Measurements from ENCODE around the gene KIF3B. TPM values are rescaled to one million over a fixed set of nuclear protein-coding genes. Genes with fewer than 3 reads are reported as not detected.
"Not testable (repeated sequence)": the region's sequence is repeated elsewhere in the genome, so short reads cannot be mapped to it uniquely, and the experiment has no call there.

KIF3B gene
- total RNA-seq, 1 experiment from 2014 or later, result 19.6 TPM

DNA sequence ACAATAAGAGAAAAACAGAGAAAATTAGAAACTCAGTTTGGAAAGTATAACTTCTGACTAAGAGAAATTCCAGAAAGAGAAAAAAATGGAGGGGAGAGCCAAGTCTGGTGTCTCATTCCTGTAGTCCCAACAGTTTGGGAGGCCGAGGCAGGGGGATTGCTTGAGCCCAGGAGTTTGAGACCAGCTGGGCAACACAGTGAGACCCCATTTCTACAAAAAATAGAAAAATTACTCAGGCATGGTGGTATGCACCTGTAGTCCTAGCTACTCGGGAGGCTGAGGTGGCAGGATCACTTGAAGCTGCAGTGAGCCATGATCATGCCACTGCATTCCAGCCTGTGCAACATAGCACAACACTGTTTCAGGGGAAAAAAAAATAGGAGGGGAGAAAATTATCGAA, 3.1 kb upstream of the KIF3B start:
- Histone ChIP-seq H3K36me3 (no peaks in the 10 kb centered on the region), H3K4me1 (peaks cover 3% of the 10 kb centered on the region; the same call in 1 of the 2 replicates), H3K27me3 (0 out of 2 replicates have a peak, but pooled peaks cover 5% of the 10 kb centered on the region), H3K9me3 (replicated peaks) (peaks cover 4% of the 10 kb centered on the region; the same call in 1 of the 2 replicates), H3K4me3 (no peak overlapping the region), H3K27ac (no peak overlapping the region)
- DNase-seq, result no peak

DNA sequence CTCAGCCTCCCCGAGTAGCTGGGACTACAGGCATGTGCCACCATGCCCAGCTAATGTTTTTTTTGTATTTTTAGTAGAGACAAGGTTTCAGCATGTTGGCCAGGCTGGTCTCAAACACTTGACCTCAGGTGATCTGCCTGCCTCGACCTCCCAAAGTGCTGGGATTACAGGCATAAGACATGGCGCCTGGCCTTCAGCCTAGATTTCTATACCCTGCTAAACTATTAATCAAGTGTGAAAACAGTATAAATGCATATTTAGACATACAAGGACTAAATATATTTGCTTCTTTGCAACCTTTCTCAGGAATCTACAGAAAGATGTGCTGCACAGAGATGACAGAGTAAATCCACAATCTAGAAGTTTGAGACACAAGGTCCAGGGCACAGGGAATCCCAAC, 2.3 kb upstream of the KIF3B start:
- H3K27ac ChIP-seq; H3K9me3 ChIP-seq (replicated peaks); DNase-seq; H3K4me1 ChIP-seq; H3K27me3 ChIP-seq; H3K36me3 ChIP-seq; H3K4me3 ChIP-seq: not testable (repeated sequence)

DNA sequence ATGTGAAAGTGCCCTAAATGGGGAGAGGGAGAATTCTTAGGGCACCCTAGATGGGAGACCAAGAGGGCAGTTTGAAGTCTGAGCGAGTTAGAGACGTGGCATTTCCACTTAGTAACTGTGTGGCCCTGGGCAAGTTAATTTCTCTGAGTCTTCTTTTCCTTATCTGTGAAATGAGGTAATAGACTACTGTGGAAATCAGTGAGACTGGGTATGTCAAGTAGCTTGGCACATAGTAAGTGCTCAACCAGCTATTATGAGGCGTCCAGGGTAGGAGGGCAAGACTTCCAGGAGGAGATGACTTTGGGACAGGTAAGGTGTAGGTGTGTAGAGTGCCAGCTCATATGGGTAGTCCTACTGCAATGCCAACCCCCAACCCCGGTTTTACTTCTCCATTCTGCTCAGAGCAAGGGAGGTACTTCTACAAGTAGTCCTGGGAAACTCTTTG, 770 bp downstream of the KIF3B start:
- Histone ChIP-seq H3K9me3 (replicated peaks) (peaks cover 4% of the 10 kb centered on the region; the same call in 1 of the 2 replicates), H3K4me3 (peak overlapping the region; percentile 69), H3K4me1 (peaks cover 3% of the 10 kb centered on the region; the same call in 1 of the 2 replicates), H3K27me3 (0 out of 2 replicates have a peak, but pooled peaks cover 5% of the 10 kb centered on the region), H3K27ac (no peak overlapping the region), H3K36me3 (no peaks in the 10 kb centered on the region)
- no peak for DNase-seq

DNA sequence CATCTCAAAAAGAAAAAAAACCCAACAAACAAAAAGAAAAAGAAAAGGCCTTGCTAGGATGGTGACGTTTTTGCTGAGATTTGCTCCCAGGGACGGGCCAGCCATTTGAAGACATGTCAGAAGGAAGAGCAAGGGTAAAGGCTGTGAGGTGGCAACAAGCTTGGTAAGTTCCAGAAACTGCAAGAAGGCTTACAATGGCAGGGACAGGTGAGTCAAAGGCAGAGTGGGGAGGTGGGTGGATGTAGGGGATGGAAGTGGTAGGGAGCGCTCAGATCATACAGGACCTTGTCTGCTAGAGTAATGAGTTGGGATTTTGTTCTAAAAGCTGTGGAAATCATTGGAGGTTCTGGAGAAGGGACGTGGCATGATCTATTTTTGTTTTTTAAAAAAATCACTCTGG, 4.3 kb downstream of the KIF3B start:
- peaks cover 3% of the 10 kb centered on the region; the same call in 1 of the 2 replicates for H3K4me1 ChIP-seq
- DNase-seq, result no peak
- no peak overlapping the region for H3K4me3 ChIP-seq
- H3K27me3 ChIP-seq, result no peaks in the 10 kb centered on the region
- no peak overlapping the region for H3K27ac ChIP-seq
- 0 out of 2 replicates have a peak, but pooled peaks cover 2% of the 10 kb centered on the region for H3K36me3 ChIP-seq
- no peaks in the 10 kb centered on the region for H3K9me3 ChIP-seq (replicated peaks)

DNA sequence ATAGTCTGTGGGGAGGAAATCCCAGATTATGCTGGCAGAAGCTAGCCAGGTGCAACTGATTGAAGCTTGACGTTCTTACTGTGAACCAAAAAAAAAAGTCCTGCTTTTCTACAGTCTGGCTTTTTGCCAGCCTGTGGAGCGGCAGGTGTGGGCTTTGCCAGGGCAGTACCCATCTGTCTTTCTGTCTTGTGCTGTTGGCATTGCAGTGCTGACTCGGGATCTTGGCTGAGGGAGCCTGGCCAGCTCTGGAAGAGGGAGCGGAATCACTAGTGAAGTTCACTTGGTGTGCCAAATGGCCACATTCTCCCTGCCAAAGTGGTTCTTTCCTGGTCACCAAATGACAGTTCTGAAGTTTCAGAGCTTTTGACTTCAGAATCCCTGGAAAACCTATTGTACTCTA, 5.0 kb downstream of the KIF3B start:
- DNase-seq, result no peak

DNA sequence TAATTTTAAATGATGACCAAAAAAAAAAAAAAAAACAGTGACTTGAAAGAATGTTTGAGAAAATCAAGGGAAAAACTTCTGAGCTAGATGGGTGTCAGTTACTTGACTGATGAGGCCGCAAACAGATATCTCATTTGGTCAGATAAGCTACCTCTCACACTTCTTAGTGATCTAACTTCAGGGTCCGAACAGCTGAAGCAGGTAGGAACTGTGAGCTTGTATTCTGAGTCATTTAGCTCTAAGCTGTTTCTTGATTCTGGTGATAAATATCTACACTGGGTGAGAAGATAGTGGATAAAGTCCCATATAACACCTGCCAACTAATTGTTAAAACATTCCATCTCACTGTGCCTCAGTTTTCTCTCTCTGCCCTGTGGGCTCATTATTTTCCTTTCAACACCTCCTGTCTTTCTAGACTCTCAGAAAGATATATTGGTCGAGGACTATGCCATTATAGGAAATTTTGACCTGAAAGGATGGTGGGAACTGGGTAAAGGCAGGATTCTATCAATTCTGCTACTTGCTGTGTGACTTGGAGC, 7.7 kb downstream of the KIF3B start:
- H3K4me1 ChIP-seq, result no peaks in the 10 kb centered on the region
- 0 out of 2 replicates have a peak, but pooled peaks cover 2% of the 10 kb centered on the region for H3K36me3 ChIP-seq
- H3K27ac ChIP-seq, result no peak overlapping the region

More for the DNA sequence above, 5.0 kb downstream of the KIF3B start:
- H3K4me3 ChIP-seq, result no peak overlapping the region
- no peak overlapping the region for H3K27ac ChIP-seq
- H3K36me3 ChIP-seq, result 0 out of 2 replicates have a peak, but pooled peaks cover 2% of the 10 kb centered on the region
- no peaks in the 10 kb centered on the region for H3K27me3 ChIP-seq
- no peaks in the 10 kb centered on the region; the same call in 1 of the 2 replicates for H3K4me1 ChIP-seq
- H3K9me3 ChIP-seq (replicated peaks), result no peaks in the 10 kb centered on the region

DNA sequence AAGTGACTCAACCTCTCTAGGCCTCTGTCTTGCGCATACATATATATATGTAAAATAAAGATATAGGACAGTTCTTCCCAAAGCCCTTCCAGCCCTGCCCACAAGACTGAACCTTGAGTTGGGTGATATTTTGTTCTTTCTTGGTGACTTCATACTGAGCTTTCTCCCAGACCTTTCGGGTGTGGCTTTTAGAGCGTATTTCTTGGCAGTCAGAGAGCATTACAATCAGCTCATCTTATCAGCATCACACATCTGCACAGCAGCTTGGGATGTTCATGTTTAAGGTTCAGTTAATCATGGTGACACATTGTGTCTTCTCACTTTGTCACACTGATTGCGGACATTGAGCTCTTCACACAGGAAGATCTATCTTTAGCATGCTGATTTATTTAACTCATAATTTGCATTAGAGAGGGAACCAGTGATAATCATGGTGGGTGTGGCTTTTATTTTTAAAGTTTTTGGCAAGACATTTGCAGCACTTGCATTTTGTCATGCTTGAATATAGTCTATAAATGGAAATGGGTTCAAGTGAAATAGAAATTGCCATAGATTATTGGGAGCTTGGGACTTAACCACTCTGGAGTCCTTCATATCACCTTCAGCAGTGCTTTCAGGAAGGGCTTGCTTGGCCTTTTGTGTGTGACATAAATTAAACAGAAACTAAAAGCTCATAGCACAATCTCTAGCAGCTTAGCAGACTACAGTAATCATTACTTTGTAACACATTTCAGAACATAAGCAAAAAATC, 8.3 kb downstream of the KIF3B start:
- no peaks in the 10 kb centered on the region for H3K27me3 ChIP-seq

More for the DNA sequence above, 7.7 kb downstream of the KIF3B start:
- H3K27me3 ChIP-seq, result no peaks in the 10 kb centered on the region
- H3K9me3 ChIP-seq (replicated peaks), result no peaks in the 10 kb centered on the region
- DNase-seq, result no peak
- no peak overlapping the region for H3K4me3 ChIP-seq

DNA sequence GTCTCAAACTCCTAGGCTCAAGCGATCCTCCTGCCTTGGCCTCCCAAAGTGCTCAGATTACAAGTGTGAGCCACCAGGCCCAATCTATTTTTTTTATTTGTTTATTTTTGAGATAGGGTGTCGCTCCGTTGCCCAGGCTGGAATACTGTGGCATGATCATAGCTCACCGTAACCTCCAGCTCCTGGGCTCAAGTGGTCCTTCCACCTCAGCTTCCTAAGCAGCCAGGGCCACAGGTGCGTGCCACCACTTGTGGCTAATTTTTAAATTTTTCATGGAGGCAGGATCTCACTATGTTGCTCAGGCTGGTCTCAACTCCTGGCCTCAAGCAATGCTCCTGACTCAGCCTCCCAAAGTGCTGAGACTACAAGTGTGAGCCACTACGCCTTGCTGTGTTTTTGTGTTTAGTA, 9.8 kb downstream of the KIF3B start:
- Histone ChIP-seq H3K27me3 (no peaks in the 10 kb centered on the region), H3K9me3 (replicated peaks) (0 out of 2 replicates have a peak, but pooled peaks cover 5% of the 10 kb centered on the region), H3K36me3 (0 out of 2 replicates have a peak, but pooled peaks cover 2% of the 10 kb centered on the region), H3K4me1 (no peaks in the 10 kb centered on the region), H3K27ac (no peak overlapping the region), H3K4me3 (no peak overlapping the region)
- no peak for DNase-seq

More for the DNA sequence above, 8.3 kb downstream of the KIF3B start:
- no peak for DNase-seq
- Histone ChIP-seq H3K4me3 (no peak overlapping the region), H3K4me1 (no peaks in the 10 kb centered on the region), H3K9me3 (replicated peaks) (0 out of 2 replicates have a peak, but pooled peaks cover under 1% of the 10 kb centered on the region), H3K36me3 (0 out of 2 replicates have a peak, but pooled peaks cover 2% of the 10 kb centered on the region), H3K27ac (no peak overlapping the region)

DNA sequence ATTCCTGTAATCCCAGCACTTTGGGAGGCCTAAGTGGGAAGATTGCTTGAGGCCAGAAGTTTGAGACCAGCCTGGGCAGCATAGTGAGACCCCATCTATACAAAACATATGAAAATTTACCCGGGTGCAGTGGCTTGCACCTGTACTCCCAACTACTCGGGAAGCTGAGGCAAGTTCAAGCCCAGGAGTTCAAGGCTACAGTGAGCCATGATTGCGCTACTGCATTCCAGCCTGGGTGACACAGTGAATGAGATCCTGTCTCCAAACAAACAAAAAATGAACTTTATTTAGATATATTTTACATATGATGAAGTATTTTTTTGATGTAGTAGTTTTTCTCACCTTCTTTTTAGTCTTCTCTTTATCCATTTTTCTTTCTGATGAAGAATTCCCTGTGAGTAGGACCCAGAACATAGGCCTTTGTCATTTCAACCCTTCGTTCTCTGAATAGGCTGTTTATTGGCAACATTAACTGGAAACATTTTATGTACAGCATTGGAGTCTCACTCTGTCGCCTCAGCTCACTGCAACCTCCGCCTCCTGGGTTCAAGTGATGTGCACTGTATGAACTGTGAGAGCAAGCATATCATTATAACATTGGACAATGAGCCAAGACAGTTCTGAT, 10.9 kb downstream of the KIF3B start:
- no peak for DNase-seq
- H3K36me3 ChIP-seq, result 0 out of 2 replicates have a peak, but pooled peaks cover 2% of the 10 kb centered on the region
- H3K27ac ChIP-seq, result no peak overlapping the region
- H3K27me3 ChIP-seq, result no peaks in the 10 kb centered on the region
- no peak overlapping the region for H3K4me3 ChIP-seq
- H3K4me1 ChIP-seq, result no peaks in the 10 kb centered on the region
- 0 out of 2 replicates have a peak, but pooled peaks cover 5% of the 10 kb centered on the region for H3K9me3 ChIP-seq (replicated peaks)

DNA sequence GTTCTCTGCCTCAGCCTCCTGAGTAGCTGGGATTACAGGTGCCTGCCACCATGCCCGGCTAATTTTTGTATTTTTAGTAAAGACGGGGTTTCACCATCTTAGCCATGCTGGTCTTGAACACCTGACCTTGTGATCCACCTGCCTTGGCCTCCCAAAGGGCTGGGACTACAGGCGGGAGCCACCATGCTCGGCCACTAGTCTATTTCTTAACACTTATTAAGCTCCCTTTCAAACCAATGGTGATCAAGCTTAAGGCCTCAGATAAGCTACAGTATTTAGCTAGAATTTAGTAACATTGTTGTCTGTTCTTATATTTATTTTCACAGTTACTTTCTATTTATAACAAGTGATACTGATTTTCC, 11.8 kb downstream of the KIF3B start:
- H3K4me1 ChIP-seq; DNase-seq; H3K9me3 ChIP-seq (replicated peaks); H3K27ac ChIP-seq; H3K36me3 ChIP-seq; H3K4me3 ChIP-seq; H3K27me3 ChIP-seq: not testable (repeated sequence)

DNA sequence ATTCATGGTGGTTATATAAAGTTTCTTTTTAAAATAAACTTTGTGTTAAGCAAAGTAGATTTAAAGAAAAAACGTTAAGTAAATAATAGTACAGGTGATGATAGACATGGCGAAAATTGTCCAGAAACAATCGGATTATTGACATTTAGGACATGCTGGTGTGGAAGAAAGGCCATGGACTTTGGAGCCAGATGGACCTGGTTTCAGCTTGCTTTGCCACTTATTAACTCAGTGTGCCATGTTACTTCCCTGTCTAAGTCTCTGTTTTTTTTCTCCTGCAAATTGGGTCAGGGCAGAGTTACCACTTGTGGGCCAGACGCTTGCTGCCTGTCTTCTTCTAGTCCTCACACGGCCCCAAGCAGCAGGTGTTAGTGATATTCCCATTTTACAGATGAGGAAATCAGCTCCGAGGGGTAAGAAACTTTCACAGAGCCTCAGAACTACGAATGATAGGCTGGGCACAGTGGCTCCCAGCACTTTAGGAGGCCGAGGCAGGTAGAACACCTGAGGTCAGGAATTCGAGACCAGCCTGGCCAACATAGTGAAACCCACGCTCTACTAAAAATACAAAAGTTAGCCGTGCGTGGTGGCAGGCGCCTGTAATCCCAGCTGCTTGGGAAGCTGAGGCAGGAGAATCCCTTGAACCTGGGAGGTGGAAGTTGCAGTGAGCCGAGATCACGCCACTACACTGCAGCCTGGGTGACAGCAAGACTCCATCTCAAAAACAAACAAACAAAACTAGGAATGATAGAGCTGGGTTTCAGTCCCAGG, 12.4 kb downstream of the KIF3B start:
- Histone ChIP-seq H3K27me3 (no peaks in the 10 kb centered on the region), H3K36me3 (0 out of 2 replicates have a peak, but pooled peaks cover under 1% of the 10 kb centered on the region), H3K9me3 (replicated peaks) (0 out of 2 replicates have a peak, but pooled peaks cover 5% of the 10 kb centered on the region), H3K4me3 (no peak overlapping the region), H3K27ac (no peak overlapping the region), H3K4me1 (no peaks in the 10 kb centered on the region)
- no peak for DNase-seq

DNA sequence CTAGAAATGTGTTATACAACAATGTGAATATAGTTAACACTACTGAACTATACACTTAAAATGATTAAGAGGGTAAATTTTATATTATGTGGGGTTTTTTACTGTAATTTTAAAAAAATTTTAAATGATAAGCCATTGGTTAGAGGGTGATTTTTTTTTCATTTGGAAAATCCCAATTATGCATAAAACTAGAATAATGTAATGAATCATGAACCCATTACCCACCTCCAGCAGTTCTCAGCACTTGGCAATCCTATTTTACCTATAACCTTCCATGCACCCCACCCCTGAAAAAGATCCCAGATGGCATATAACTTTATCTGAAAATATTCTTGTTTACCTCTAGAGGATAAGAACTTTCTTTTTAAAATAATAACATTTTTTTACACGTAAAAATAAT, 13.7 kb downstream of the KIF3B start:
- no peak overlapping the region for H3K4me3 ChIP-seq
- H3K27me3 ChIP-seq, result no peaks in the 10 kb centered on the region
- 0 out of 2 replicates have a peak, but pooled peaks cover 5% of the 10 kb centered on the region for H3K9me3 ChIP-seq (replicated peaks)
- H3K27ac ChIP-seq, result no peak overlapping the region
- H3K36me3 ChIP-seq, result no peaks in the 10 kb centered on the region
- H3K4me1 ChIP-seq, result no peaks in the 10 kb centered on the region
- no peak for DNase-seq

DNA sequence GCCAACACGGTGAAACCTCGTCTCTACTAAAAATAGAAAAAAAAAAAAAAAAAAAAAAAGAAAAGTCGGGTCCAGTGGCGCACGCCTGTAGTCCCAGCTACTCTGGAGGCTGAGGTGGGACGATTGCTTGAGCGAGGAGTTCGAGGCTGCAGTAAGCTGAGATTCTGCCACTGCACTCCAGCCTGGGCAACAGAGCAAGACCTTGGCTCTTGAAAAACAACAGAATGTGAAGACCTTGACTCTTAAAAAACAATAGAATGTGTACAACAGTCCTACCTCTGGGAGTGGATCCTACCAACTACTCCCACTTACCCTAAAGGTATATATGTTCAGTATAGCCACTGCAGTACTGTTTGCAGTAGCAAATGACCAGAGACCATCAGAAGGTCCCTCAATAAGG, 15.1 kb downstream of the KIF3B start:
- Histone ChIP-seq H3K9me3 (replicated peaks) (0 out of 2 replicates have a peak, but pooled peaks cover 5% of the 10 kb centered on the region), H3K27me3 (no peaks in the 10 kb centered on the region), H3K4me1 (no peaks in the 10 kb centered on the region), H3K27ac (no peak overlapping the region), H3K4me3 (no peak overlapping the region), H3K36me3 (no peaks in the 10 kb centered on the region)
- no peak for DNase-seq

DNA sequence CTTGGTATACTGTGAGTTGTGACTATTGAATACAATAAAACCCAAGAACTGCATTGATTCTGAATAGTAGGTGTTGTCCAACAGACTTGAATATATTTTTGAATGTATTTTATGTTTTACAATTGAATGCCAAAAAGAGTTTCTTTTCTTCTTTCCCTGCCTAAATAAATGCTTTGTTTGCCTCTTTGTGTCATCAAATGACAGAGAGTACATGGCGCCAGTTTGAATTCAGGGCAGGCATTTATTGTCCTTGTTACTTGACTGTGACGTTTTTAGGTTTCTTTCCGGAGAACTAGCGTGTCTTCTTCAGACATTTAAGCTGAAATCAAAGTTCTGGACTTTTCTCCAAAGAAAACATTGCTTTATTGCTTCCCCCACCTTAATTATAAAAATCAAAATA, 16.6 kb downstream of the KIF3B start:
- Histone ChIP-seq H3K4me1 (no peaks in the 10 kb centered on the region), H3K27ac (no peak overlapping the region), H3K27me3 (no peaks in the 10 kb centered on the region), H3K4me3 (no peak overlapping the region), H3K9me3 (replicated peaks) (0 out of 2 replicates have a peak, but pooled peaks cover 5% of the 10 kb centered on the region), H3K36me3 (no peaks in the 10 kb centered on the region)
- DNase-seq, result no peak
